Endothelial cell of umbilical vein (primary cell): ENCODE measurements around the gene CNTN5. TPM values are rescaled to one million over a fixed set of nuclear protein-coding genes. Genes with fewer than 3 reads are reported as not detected.

Source experiments
- BruUV-seq: library from RNA; stranded (reverse); fragments of 400-500 nt; replicated peaks from 2 replicates; lab custom pipeline; 2021; lab: Mats Ljungman, UMichigan
- CTCF ChIA-PET: fragments of 300-600, 350-600 bp; sonication (Branson Sonifier 250); formaldehyde crosslinking; loops from one replicate; lab custom pipeline; 2021; ENCODE audit warnings: antibody characterized with exemption, inconsistent platforms; lab: Charles Lee
- POLR2A ChIA-PET: fragments of 300-600, 350-600 bp; sonication (Branson Sonifier 250); formaldehyde crosslinking; loops from one replicate; lab custom pipeline; 2021; ENCODE audit warnings: antibody characterized with exemption, inconsistent platforms; lab: Charles Lee
- DNase-seq: peaks from one replicate; pipeline ENCODE4 v3.0.0-alpha.2; 2011; ENCODE audit warnings: low read depth, low spot score
- FAIRE-seq: peaks from 2 replicates; lab custom pipeline; 2011; peaks lifted over from hg19 to GRCh38; lab: Jason Lieb, UNC
- H2AFZ ChIP-seq: 2 replicates; pipeline ENCODE4 v1.6.0; 2012; ENCODE audit warnings: low read depth, low read length, control low read depth, inconsistent platforms
- H3K27ac ChIP-seq: 2 replicates; pipeline ENCODE4 v1.5.1; 2011; ENCODE audit warnings: low read depth, mild to moderate bottlenecking, control low read depth, low read length, moderate library complexity; ENCODE audit not compliant: insufficient read depth
- H3K27me3 ChIP-seq, 2 experiments: 2 replicates each; pipeline versions ENCODE4 v1.6.0 to v1.6.1; 2011; ENCODE audit warnings: low read length in 2 of 2, mixed read lengths in 1 of 2; ENCODE audit not compliant: control insufficient read depth in 2 of 2, insufficient read depth in 2 of 2
- H3K36me3 ChIP-seq, 2 experiments: 2 replicates in 1 of 2; 3 replicates in 1 of 2; pipeline ENCODE4 v1.5.1; 2011; ENCODE audit warnings: low read length in 2 of 2, mild to moderate bottlenecking in 1 of 2, moderate library complexity in 1 of 2; ENCODE audit not compliant: control insufficient read depth in 2 of 2, insufficient read depth in 2 of 2; ENCODE audit errors: extremely low read depth in 1 of 2
- H3K4me1 ChIP-seq: 3 replicates; pipeline ENCODE4 v1.5.1; 2011; ENCODE audit warnings: mild to moderate bottlenecking, low read length; ENCODE audit not compliant: control insufficient read depth, insufficient read depth; ENCODE audit errors: extremely low read depth
- H3K4me2 ChIP-seq: 2 replicates; pipeline ENCODE4 v1.6.1; 2011; ENCODE audit warnings: low read length, control low read depth, mixed read lengths; ENCODE audit not compliant: insufficient read depth
- H3K4me3 ChIP-seq, 3 experiments: fragments of 200-600 bp in 1 of 3; sonication (generic), shearing (Covaris generic) in 1 of 3; replicated peaks in 1 of 3; 2 replicates each; pipeline ENCODE4 v1.5.1; 2011 to 2016; ENCODE audit warnings: control low read depth in 3 of 3, low read length in 3 of 3, mild to moderate bottlenecking in 2 of 3, inconsistent platforms in 1 of 3, low read depth in 1 of 3, moderate library complexity in 1 of 3; ENCODE audit not compliant: insufficient read depth in 1 of 3
- H3K79me2 ChIP-seq: 2 replicates; pipeline ENCODE4 v1.6.0; 2012; ENCODE audit warnings: low read length, inconsistent platforms; ENCODE audit not compliant: control insufficient read depth, insufficient read depth
- H3K9ac ChIP-seq: replicated peaks from 2 replicates; pipeline ENCODE3; 2011; ENCODE audit warnings: low read length, control low read depth; ENCODE audit not compliant: insufficient read depth; ENCODE audit errors: extremely low read depth
- H3K9me1 ChIP-seq: replicated peaks from 3 replicates; pipeline ENCODE4 v1.6.0; 2011; ENCODE audit warnings: mild to moderate bottlenecking, low read length; ENCODE audit not compliant: control insufficient read depth, insufficient read depth; ENCODE audit errors: extremely low read depth
- H3K9me3 ChIP-seq: replicated peaks from 2 replicates; pipeline ENCODE4 v1.5.1; 2012; ENCODE audit warnings: low read length, inconsistent platforms; ENCODE audit not compliant: control insufficient read depth, insufficient read depth
- H4K20me1 ChIP-seq: replicated peaks from 2 replicates; pipeline ENCODE3; 2011; ENCODE audit warnings: mild to moderate bottlenecking, low read length; ENCODE audit not compliant: control insufficient read depth, insufficient read depth; ENCODE audit errors: extremely low read depth
- CTCF ChIP-seq, 2 donors: IDR thresholded peaks; 1 replicate in 1 of 2; 2 replicates in 1 of 2; pipeline ENCODE4 v1.5.1; 2011; ENCODE audit warnings: low read length in 2 of 2, mild to moderate bottlenecking in 2 of 2, moderate library complexity in 2 of 2, control low read depth in 1 of 2, inconsistent platforms in 1 of 2, low read depth in 1 of 2; ENCODE audit not compliant: insufficient read depth in 1 of 2; ENCODE audit errors: extremely low read depth in 1 of 2
- EZH2 ChIP-seq: IDR thresholded peaks from 2 replicates; pipeline ENCODE4 v1.6.1; 2012; ENCODE audit warnings: borderline replicate concordance, low read depth, mild to moderate bottlenecking, moderate library complexity, low read length, inconsistent platforms; ENCODE audit not compliant: severe bottlenecking
- FOS ChIP-seq: IDR thresholded peaks from 2 replicates; pipeline ENCODE4 v1.6.1; 2011; ENCODE audit warnings: mild to moderate bottlenecking, low read length, moderate library complexity, borderline replicate concordance; ENCODE audit not compliant: insufficient read depth
- GATA2 ChIP-seq: IDR thresholded peaks from 2 replicates; pipeline ENCODE4 v1.7.0; 2011; ENCODE audit warnings: low read depth, mild to moderate bottlenecking, moderate library complexity, mixed read lengths, low read length; ENCODE audit not compliant: insufficient read length, insufficient read depth
- JUN ChIP-seq: IDR thresholded peaks from 2 replicates; pipeline ENCODE4 v1.6.1; 2011; ENCODE audit warnings: borderline replicate concordance, low read depth; ENCODE audit not compliant: insufficient read length, insufficient read depth
- MAX ChIP-seq: IDR thresholded peaks from 2 replicates; pipeline ENCODE4 v1.6.1; 2011; ENCODE audit not compliant: insufficient read depth, insufficient read length
- MYC ChIP-seq: IDR thresholded peaks from one replicate; pipeline ENCODE4 v1.6.1; 2011; ENCODE audit warnings: mild to moderate bottlenecking, low read depth, low read length
- POLR2A ChIP-seq: IDR thresholded peaks from 2 replicates; pipeline ENCODE4 v1.6.1; 2012; ENCODE audit warnings: low read depth, mild to moderate bottlenecking, control low read depth, low read length
- POLR2AphosphoS5 ChIP-seq: IDR thresholded peaks from 2 replicates; pipeline ENCODE4 v1.6.1; 2012; ENCODE audit warnings: low read depth, mild to moderate bottlenecking, control low read depth, low read length, moderate library complexity; ENCODE audit not compliant: insufficient read depth
- dilution Hi-C: fragments of 300-500 bp; cut with MboI; formaldehyde crosslinking; loops from one replicate; pipeline ENCODE4 v1.15.0; 2019; ENCODE audit warnings: low sequenced_read_pairs; ENCODE audit not compliant: extremely low pct_ligation_motif_present
- intact Hi-C: fragments of 100-400 bp; cut with micrococcal nuclease; formaldehyde crosslinking; loops from one replicate; pipeline ENCODE4 v1.10.0; 2022
- polyA plus RNA-seq, 4 experiments: library from polyadenylated mRNA; depleted of rRNA in 3 of 4; stranded (reverse) in 3 of 4; unstranded in 1 of 4; fragments of >200 nt; gene quantifications; 2 replicates each; pipeline versions ENCODE4 v1.2.1 to v1.2.3, GENCODE V29; 2011 to 2012; ENCODE audit warnings: missing spikeins in 1 of 4
- total RNA-seq: library from RNA; stranded (reverse); gene quantifications from 2 replicates; pipeline ENCODE4 v1.2.3, GENCODE V29; 2021

The CNTN5 gene
- total and polyA plus RNA-seq, 2 donors (not counting 3 experiments of a cell fraction or from before 2014, with no cell fraction given), result not detected

GRCh38 chr11:100151944-100152343, 1131.2 kb downstream of the CNTN5 start:
- Histone ChIP-seq H4K20me1 (no peaks in the 10 kb centered on the region), H3K27me3 (no peaks in the 10 kb centered on the region), H3K79me2 (no peaks in the 10 kb centered on the region), H3K4me2 (no peak overlapping the region), H2AFZ (no peak overlapping the region), H3K4me1 (no peaks in the 10 kb centered on the region), H3K36me3 (no peaks in the 10 kb centered on the region), H3K9me1 (no peaks in the 10 kb centered on the region), H3K9me3 (no peaks in the 10 kb centered on the region), H3K9ac (no peak overlapping the region), H3K27ac (no peak overlapping the region), H3K4me3 (no peak overlapping the region)
- no peak for TF ChIP-seq POLR2A
- POLR2A ChIA-PET, result no interaction called here
- CTCF ChIA-PET, result no interaction called here
- no TSS peak for BruUV-seq
- dilution Hi-C loops (no loop called here), intact Hi-C loops (no loop called here)
- FAIRE-seq (no peak), DNase-seq (no peak)

- no peak overlapping the region for H2AFZ ChIP-seq
- FAIRE-seq (no peak), DNase-seq (no peak)
- H3K4me2 ChIP-seq, result no peak overlapping the region
- no peak for TF ChIP-seq MAX
- no peak for TF ChIP-seq EZH2
- no peak for TF ChIP-seq CTCF (IDR thresholded peaks at IDR 0.05; ENCODE audit: extremely low read depth in 1 of 2, insufficient read depth in 1 of 2, low read depth in 1 of 2, low read length in 2 of 2)
- TF ChIP-seq MYC, result no peak
- no peak for TF ChIP-seq POLR2AphosphoS5
- TF ChIP-seq FOS, result no peak
- no peak for TF ChIP-seq JUN
- no peak for TF ChIP-seq GATA2
- no peak for TF ChIP-seq POLR2A
- ChIA-PET POLR2A (no interaction called here), CTCF (no interaction called here)
- no TSS peak for BruUV-seq
- no peaks in the 10 kb centered on the region for H3K4me1 ChIP-seq
- dilution Hi-C loops (no loop called here), intact Hi-C loops (no loop called here)
- no peaks in the 10 kb centered on the region for H3K9me3 ChIP-seq
- no peaks in the 10 kb centered on the region for H3K36me3 ChIP-seq
- H4K20me1 ChIP-seq, result no peaks in the 10 kb centered on the region
- no peak overlapping the region for H3K27ac ChIP-seq
- H3K27me3 ChIP-seq, result no peaks in the 10 kb centered on the region
- no peaks in the 10 kb centered on the region for H3K79me2 ChIP-seq
- no peak overlapping the region for H3K4me3 ChIP-seq
- no peak overlapping the region for H3K9ac ChIP-seq
- no peaks in the 10 kb centered on the region for H3K9me1 ChIP-seq
Measured at GRCh38 chr11:100152766-100153165, 1132.0 kb downstream of the CNTN5 start.
